ENCODE data around the gene LMAN2L.

DNA sequence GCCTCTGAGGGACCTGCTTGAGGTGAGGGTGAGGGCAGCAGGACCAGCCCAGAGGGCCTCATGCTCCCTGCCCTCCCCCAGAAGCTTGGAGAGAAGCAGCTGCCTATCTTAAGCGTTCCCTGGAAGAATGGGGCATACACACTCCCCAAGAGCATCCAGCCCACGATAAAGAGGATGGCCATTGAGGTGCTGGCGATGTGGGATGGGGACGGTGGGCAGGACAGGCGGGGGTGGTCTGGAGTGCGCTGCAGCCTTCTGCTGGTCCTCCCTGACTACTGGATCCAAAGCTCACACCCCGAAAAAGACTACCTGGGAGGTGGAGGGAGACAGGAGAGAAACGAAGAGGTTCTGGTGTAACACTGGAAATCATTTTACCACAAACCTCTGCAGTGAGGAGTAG lies 45.6 kb downstream of the LMAN2L start:
- TF ChIP-seq, protein P1, sequence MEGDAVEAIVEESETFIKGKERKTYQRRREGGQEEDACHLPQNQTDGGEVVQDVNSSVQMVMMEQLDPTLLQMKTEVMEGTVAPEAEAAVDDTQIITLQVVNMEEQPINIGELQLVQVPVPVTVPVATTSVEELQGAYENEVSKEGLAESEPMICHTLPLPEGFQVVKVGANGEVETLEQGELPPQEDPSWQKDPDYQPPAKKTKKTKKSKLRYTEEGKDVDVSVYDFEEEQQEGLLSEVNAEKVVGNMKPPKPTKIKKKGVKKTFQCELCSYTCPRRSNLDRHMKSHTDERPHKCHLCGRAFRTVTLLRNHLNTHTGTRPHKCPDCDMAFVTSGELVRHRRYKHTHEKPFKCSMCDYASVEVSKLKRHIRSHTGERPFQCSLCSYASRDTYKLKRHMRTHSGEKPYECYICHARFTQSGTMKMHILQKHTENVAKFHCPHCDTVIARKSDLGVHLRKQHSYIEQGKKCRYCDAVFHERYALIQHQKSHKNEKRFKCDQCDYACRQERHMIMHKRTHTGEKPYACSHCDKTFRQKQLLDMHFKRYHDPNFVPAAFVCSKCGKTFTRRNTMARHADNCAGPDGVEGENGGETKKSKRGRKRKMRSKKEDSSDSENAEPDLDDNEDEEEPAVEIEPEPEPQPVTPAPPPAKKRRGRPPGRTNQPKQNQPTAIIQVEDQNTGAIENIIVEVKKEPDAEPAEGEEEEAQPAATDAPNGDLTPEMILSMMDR (IDR thresholded peaks at IDR 0.05) = no peak
- TF ChIP-seq POLR2A (IDR thresholded peaks at IDR 0.05) = no peak

All from body of pancreas (tissue), 4 donors.